Measurements from ENCODE around the gene ABHD4.
"Not testable (repeated sequence)": the region's sequence is repeated elsewhere in the genome, so short reads cannot be mapped to it uniquely, and the experiment has no call there.

ABHD4 gene, protein sequence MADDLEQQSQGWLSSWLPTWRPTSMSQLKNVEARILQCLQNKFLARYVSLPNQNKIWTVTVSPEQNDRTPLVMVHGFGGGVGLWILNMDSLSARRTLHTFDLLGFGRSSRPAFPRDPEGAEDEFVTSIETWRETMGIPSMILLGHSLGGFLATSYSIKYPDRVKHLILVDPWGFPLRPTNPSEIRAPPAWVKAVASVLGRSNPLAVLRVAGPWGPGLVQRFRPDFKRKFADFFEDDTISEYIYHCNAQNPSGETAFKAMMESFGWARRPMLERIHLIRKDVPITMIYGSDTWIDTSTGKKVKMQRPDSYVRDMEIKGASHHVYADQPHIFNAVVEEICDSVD

DNA sequence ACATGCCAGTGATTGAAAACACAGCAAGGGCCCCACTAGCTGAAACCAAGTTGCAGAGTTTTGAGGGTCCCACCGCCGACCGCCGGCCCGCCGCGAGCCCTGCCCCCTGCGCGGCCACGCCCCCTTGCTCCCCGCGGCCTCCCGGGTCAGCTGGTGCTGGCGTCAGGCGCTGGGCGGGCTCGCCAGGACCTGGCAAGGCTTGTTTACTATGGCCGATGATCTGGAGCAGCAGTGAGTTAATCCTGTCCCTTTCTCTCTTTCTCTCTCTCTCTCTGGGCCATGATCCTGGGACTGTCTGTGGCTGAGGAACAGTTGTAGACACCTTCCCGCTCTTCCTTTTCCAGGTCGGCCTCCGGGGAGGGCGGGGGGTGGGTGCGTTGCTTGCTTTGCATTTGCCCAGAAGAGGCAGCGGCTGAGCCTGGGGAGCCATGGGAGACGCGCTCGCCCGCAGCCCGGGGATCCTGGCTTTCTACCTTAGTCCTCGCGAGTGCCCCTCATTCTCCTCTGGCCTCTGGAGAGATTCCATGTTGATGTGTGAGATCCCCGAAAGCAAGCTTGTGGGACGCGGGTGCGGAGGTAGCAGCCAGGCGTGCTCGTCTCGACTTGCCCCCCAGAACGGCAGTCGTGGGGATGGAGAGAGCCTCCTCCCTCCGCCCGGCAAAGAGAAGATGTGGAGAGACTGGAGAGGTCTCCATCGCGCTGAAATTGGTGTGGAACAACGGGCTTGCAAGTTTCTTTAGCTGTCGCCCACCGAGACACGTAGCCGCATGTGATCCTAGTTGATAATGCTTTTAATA lies at the start of gene ABHD4:
Gene ABHD4, plus strand, starts transcription at position 202 of the 797 bp plus-strand sequence. Its CDS starts 7 bp downstream, at position 209.
- peaks cover 27% of the 10 kb centered on the region for H3K4me1 Mint-ChIP-seq
- DNase-seq (ENCODE audit: low spot score in 2 of 2): peak; percentile 48 to 64
- H3K27me3 Mint-ChIP-seq: no peaks in the 10 kb centered on the region
- peak within 1 kb of the TSS; percentile 90 for H3K27ac Mint-ChIP-seq
- H3K9me3 Mint-ChIP-seq: no peaks in the 10 kb centered on the region
- ATAC-seq (ENCODE audit: low read depth): peak; percentile 93
- peak within 1 kb of the TSS; percentile 98 for H3K4me3 Mint-ChIP-seq
- peaks cover 13% of the 10 kb centered on the region for H3K36me3 Mint-ChIP-seq

DNA sequence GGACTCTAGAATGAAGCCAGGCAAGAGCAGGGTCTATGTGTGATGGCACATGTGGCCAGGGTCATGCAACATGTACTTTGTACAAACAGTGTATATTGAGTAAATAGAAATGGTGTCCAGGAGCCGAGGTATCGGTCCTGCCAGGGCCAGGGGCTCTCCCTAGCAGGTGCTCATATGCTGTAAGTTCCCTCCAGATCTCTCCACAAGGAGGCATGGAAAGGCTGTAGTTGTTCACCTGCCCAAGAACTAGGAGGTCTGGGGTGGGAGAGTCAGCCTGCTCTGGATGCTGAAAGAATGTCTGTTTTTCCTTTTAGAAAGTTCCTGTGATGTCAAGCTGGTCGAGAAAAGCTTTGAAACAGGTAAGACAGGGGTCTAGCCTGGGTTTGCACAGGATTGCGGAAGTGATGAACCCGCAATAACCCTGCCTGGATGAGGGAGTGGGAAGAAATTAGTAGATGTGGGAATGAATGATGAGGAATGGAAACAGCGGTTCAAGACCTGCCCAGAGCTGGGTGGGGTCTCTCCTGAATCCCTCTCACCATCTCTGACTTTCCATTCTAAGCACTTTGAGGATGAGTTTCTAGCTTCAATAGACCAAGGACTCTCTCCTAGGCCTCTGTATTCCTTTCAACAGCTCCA lies 48.7 kb upstream of the ABHD4 start:
- no peak for DNase-seq (ENCODE audit: low spot score in 2 of 2)
- Mint-ChIP-seq H3K4me1 (peaks cover 56% of the 10 kb centered on the region), H3K4me3 (peak overlapping the region; percentile 22), H3K9me3 (no peaks in the 10 kb centered on the region), H3K27me3 (no peaks in the 10 kb centered on the region), H3K27ac (peak overlapping the region; percentile 71), H3K36me3 (peaks cover 12% of the 10 kb centered on the region)
- no peak for ATAC-seq (ENCODE audit: low read depth)

DNA sequence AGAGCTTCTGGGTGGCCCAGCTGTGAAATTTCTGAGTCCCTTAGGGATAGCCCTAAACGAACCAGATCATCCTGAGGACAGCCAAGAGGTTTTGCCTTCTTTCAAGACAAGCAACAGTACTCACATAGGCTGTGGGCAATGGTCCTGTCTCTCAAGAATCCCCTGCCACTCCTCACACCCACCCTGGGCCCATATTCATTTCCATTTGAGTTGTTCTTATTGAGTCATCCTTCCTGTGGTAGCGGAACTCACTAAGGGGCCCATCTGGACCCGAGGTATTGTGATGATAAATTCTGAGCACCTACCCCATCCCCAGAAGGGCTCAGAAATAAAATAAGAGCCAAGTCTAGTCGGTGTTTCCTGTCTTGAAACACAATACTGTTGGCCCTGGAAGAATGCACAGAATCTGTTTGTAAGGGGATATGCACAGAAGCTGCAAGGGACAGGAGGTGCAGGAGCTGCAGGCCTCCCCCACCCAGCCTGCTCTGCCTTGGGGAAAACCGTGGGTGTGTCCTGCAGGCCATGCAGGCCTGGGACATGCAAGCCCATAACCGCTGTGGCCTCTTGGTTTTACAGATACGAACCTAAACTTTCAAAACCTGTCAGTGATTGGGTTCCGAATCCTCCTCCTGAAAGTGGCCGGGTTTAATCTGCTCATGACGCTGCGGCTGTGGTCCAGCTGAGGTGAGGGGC lies 48.0 kb upstream of the ABHD4 start:
- Mint-ChIP-seq H3K27me3 (no peaks in the 10 kb centered on the region), H3K36me3 (peaks cover 12% of the 10 kb centered on the region)
- peak; percentile 69 for ATAC-seq (ENCODE audit: low read depth)

GRCh38 chr14:22551605-22551997 lies 46.5 kb upstream of the ABHD4 start:
- no peaks in the 10 kb centered on the region for H3K9me3 Mint-ChIP-seq
- H3K4me1 Mint-ChIP-seq: peaks cover 65% of the 10 kb centered on the region
- H3K36me3 Mint-ChIP-seq: peaks cover 12% of the 10 kb centered on the region
- ATAC-seq (ENCODE audit: low read depth): no peak
- no peak for DNase-seq (ENCODE audit: low spot score in 2 of 2)
- H3K27ac Mint-ChIP-seq: peak overlapping the region; percentile 71
- H3K27me3 Mint-ChIP-seq: no peaks in the 10 kb centered on the region
- peak overlapping the region; percentile 46 for H3K4me3 Mint-ChIP-seq

More for the DNA sequence above, 48.0 kb upstream of the ABHD4 start:
- no peak for DNase-seq (ENCODE audit: low spot score in 2 of 2)
- Mint-ChIP-seq H3K4me3 (peak overlapping the region; percentile 49), H3K27ac (peak overlapping the region; percentile 71), H3K9me3 (no peaks in the 10 kb centered on the region), H3K4me1 (peaks cover 55% of the 10 kb centered on the region)

GRCh38 chr14:22552001-22552826 lies 45.9 kb upstream of the ABHD4 start:
- Mint-ChIP-seq H3K9me3 (no peaks in the 10 kb centered on the region), H3K27me3 (no peaks in the 10 kb centered on the region), H3K27ac (peak overlapping the region; percentile 77), H3K36me3 (peaks cover 12% of the 10 kb centered on the region), H3K4me1 (peaks cover 65% of the 10 kb centered on the region), H3K4me3 (peak overlapping the region; percentile 46)
- DNase-seq (ENCODE audit: low spot score in 2 of 2) (no peak), ATAC-seq (ENCODE audit: low read depth) (no peak)

DNA sequence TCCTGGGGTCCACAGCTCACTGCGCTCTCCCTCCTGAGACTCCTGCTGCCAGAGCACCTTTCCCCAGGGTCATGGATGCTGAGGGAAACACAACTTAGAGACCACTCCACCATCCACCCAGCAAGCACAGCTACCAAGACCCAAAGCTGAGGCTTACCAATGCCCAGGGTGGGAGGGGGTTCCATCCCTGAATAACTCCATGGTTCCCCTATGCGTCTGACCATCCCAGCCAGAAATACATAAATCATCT lies 45.3 kb upstream of the ABHD4 start:
- DNase-seq (ENCODE audit: low spot score in 2 of 2) (no peak), ATAC-seq (ENCODE audit: low read depth) (no peak)
- H3K4me3 Mint-ChIP-seq: no peak overlapping the region
- H3K36me3 Mint-ChIP-seq: peaks cover 10% of the 10 kb centered on the region
- no peaks in the 10 kb centered on the region for H3K9me3 Mint-ChIP-seq
- H3K27me3 Mint-ChIP-seq: no peaks in the 10 kb centered on the region
- H3K4me1 Mint-ChIP-seq: peaks cover 70% of the 10 kb centered on the region
- H3K27ac Mint-ChIP-seq: peak overlapping the region; percentile 77

- DNase-seq (ENCODE audit: low spot score in 2 of 2): no peak
Observed at GRCh38 chr14:22553445-22553844, 44.7 kb upstream of the ABHD4 start.

DNA sequence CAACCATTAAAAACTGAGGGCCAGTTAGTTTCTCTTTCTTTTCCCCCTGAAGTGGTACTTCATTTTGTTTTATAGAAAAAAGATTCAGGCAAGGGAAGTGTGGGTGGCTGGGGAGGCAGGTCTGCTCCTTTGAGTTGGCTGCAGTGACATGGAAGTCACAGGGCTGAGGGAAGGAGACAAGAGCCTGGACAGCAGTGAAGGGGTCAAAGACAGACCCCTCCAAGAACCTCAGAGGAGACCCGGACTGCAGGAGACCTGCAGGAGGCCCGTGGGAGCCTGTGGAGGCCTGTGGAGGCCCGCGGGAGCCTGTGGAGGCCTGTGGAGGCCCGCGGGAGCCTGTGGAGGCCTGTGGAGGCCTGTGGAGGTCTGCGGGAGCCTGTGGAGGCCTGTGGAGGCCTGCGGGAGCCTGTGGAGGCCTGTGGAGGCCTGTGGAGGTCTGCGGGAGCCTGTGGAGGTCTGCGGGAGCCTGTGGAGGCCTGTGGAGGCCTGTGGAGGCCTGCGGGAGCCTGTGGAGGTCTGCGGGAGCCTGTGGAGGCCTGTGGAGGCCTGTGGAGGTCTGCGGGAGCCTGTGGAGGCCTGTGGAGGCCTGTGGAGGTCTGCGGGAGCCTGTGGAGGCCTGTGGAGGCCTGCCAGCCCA lies 44.1 kb upstream of the ABHD4 start:
- peaks cover 65% of the 10 kb centered on the region for H3K4me1 Mint-ChIP-seq
- not testable (repeated sequence) for H3K9me3 Mint-ChIP-seq

More at GRCh38 chr14:22553445-22553844, 44.7 kb upstream of the ABHD4 start:
- Mint-ChIP-seq H3K4me3 (no peak overlapping the region), H3K27ac (peak overlapping the region; percentile 77), H3K36me3 (peaks cover 5% of the 10 kb centered on the region), H3K4me1 (peaks cover 66% of the 10 kb centered on the region), H3K27me3 (no peaks in the 10 kb centered on the region), H3K9me3 (no peaks in the 10 kb centered on the region)
- no peak for ATAC-seq (ENCODE audit: low read depth)

DNA sequence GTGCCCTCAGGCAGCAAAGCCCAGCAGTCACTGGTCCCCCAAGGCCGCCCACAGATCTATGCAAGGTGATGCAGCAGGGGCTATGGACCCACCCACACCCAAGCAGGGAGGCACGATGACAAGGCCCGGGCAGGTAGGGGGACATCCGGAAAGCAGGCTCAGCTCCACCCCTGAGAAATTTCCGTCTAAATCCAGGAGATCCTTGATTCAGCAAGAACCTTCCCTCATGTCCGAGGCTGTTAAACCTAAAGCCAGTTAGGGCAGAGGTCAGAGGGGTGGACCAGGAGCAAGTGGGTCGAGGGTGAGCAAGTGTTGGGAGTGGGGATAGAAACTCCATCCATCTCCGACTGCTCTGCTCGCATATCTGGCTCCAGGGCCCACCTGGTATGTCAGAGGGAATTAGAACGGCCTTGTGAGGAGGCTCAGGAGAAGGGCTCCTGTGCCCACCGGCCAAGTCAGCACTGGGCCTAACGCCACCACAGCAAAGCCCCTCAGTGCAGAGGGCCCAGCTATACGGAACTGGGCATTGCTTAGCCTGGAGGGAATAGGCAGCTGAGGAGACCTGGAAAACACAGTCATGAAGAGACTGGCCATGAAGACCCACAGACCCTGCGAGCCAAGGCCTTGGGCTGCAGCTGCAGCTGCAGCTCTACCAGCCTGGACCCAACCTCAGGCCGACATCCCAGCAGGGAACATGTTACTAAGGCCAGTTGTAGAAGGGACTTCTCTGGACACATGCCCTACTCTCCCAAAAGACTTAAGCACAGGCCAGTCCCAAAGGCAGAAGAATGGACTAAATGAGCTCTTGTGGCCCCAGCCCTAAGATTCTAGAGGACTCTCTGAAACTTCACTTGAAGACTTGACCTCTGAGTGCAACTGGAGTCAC lies 43.4 kb upstream of the ABHD4 start:
- ATAC-seq (ENCODE audit: low read depth): no peak
- no peaks in the 10 kb centered on the region for H3K9me3 Mint-ChIP-seq
- H3K4me1 Mint-ChIP-seq: peaks cover 59% of the 10 kb centered on the region
- DNase-seq (ENCODE audit: low spot score in 2 of 2): no peak
- H3K36me3 Mint-ChIP-seq: no peaks in the 10 kb centered on the region
- no peak overlapping the region for H3K4me3 Mint-ChIP-seq
- H3K27ac Mint-ChIP-seq: peak overlapping the region; percentile 97
- H3K27me3 Mint-ChIP-seq: no peaks in the 10 kb centered on the region

More for the DNA sequence above, 44.1 kb upstream of the ABHD4 start:
- not testable (repeated sequence) for H3K27me3 Mint-ChIP-seq; DNase-seq (ENCODE audit: low spot score in 2 of 2); H3K4me3 Mint-ChIP-seq; H3K36me3 Mint-ChIP-seq; ATAC-seq (ENCODE audit: low read depth)
- H3K27ac Mint-ChIP-seq: peak overlapping the region; percentile 77

DNA sequence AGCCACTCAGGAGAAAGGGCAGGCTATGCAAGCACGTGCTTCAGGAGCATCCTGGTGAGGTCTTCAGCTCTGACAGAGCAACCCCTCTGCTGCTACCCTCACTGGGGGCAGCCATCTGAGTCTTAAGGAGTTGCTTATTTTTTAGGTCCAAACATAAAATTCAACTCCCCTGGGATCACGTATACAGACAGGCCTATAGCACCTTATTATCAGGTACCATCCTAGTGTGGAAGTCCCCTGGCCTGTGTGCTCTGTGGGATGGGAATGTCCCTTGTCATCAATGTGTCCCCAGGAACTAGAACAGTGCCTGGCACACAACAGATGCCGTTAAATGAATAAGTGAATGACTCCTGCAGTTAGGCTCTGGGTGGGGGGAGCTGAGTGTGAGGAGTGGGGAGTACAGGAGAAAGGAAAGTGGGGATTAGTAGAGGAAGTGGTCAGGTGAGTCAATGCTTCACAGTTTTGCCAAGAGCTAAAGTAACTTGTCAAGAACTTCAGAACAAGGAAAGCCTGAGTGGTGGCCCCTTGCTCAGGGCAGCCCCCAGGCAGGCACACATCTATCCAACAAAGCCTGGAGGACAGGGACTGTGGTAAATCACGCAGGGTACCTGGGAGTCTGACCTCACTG lies 42.6 kb upstream of the ABHD4 start:
- ATAC-seq (ENCODE audit: low read depth) (no peak), DNase-seq (ENCODE audit: low spot score in 2 of 2) (no peak)
- Mint-ChIP-seq H3K27me3 (no peaks in the 10 kb centered on the region), H3K4me1 (peaks cover 52% of the 10 kb centered on the region), H3K36me3 (no peaks in the 10 kb centered on the region), H3K27ac (peak overlapping the region; percentile 97), H3K9me3 (no peaks in the 10 kb centered on the region), H3K4me3 (peak overlapping the region; percentile 22)

- H3K4me1 Mint-ChIP-seq: peaks cover 48% of the 10 kb centered on the region
- peak; percentile 74 to 93 for DNase-seq (ENCODE audit: low spot score in 2 of 2)
- H3K36me3 Mint-ChIP-seq: no peaks in the 10 kb centered on the region
- peak; percentile 83 for ATAC-seq (ENCODE audit: low read depth)
- peak overlapping the region; percentile 97 for H3K27ac Mint-ChIP-seq
- H3K9me3 Mint-ChIP-seq: no peaks in the 10 kb centered on the region
- H3K27me3 Mint-ChIP-seq: no peaks in the 10 kb centered on the region
- peak overlapping the region; percentile 84 for H3K4me3 Mint-ChIP-seq
Observed at GRCh38 chr14:22556021-22556989, 41.8 kb upstream of the ABHD4 start.
